GM13977 (cell line): ENCODE results near the gene ANKRD6.

ENCODE experiments used
- DNase-seq: peaks from one replicate; pipeline ENCODE4 v3.0.0; 2012; ENCODE audit warnings: low spot score
- CTCF ChIP-seq: IDR thresholded peaks from 2 replicates; pipeline ENCODE4 v1.5.1; 2012; ENCODE audit warnings: mild to moderate bottlenecking, control low read depth; ENCODE audit not compliant: insufficient read depth; ENCODE audit errors: extremely low read depth, missing control alignments
- in situ Hi-C: fragments of 300-500 bp; cut with MboI; formaldehyde crosslinking; loops from one replicate; pipeline ENCODE4 v1.12.0; 2022; ENCODE audit warnings: low sequenced_read_pairs, low pct_unique_long_range_greater_than_20kb, mixed read lengths, inconsistent platforms; ENCODE audit not compliant: unreplicated experiment

The ANKRD6 gene

GRCh38 chr6:89682991-89683390, 250.0 kb downstream of the ANKRD6 start:
- TF ChIP-seq CTCF = no peak
- in situ Hi-C loops = no loop called here
- DNase-seq = no peak
